Mammary epithelial cell (primary cell): ENCODE data around the gene SULT1E1.
"Not testable (repeated sequence)": the region's sequence is repeated elsewhere in the genome, so short reads cannot be mapped to it uniquely, and the experiment has no call there.

Source experiments
- CTCF ChIP-seq, 2 donors: IDR thresholded peaks in 1 of 2; conservative IDR thresholded peaks in 1 of 2; 2 replicates each; pipeline ENCODE4 v1.5.1; 2011 to 2012; ENCODE audit warnings: inconsistent platforms in 2 of 2, low read length in 2 of 2, mild to moderate bottlenecking in 2 of 2, control low read depth in 1 of 2, low read depth in 1 of 2; ENCODE audit not compliant: insufficient read depth in 1 of 2; ENCODE audit errors: extremely low read depth in 1 of 2
- EZH2 ChIP-seq: IDR thresholded peaks from 2 replicates; pipeline ENCODE4 v1.6.1; 2012; ENCODE audit warnings: low read length, inconsistent platforms, borderline replicate concordance

GRCh38 chr4:69825056-69825455 is 34.9 kb downstream of the SULT1E1 start:
- not testable (repeated sequence) for TF ChIP-seq CTCF (conservative IDR thresholded peaks at IDR 0.05 in 1 of 2, IDR thresholded peaks at IDR 0.05 in 1 of 2; ENCODE audit: extremely low read depth in 1 of 2, insufficient read depth in 1 of 2, low read depth in 1 of 2, low read length in 2 of 2); EZH2
